ENCODE results near the gene SNCAIP.

Gene SNCAIP

DNA sequence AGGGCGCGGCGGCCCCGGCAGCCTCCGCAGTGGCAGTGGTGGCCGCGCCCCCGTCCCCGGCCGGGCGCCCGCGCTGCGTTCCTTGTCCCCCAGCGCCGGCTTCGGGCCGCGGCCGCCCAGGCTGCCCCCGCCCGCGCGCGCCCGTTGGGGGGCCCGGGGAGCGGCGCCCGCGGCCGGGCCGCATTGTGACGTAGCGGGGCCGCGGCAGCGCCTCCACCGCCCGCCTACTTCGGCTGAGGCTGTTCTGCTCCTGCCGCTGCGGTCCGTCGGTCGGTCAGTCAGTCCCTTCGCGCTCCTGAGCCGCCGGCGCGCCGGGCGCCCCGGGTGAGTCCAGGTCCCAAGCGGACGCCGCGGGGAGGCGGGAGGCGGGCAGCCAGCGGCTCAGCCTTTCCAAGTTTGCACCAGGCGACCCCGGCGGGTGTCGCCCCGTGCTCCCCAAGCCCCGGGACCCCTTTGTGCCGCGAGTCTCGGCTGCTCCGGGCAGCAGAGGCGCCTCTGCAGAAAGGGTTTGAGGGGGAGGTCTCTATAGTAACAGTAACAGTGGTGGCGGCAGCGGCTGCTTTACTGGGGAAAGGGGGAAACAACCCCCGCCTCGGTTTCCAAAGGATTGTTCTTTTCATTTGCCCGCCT lies at the start of gene SNCAIP:
Gene SNCAIP, plus strand, starts transcription at position 277 of the 630 bp plus-strand sequence. CDS start 78,898 bp downstream, outside the sequence.
- ATAC-seq (ENCODE audit: low read depth) = peak; percentile 75

GRCh38 chr5:122263352-122264030 lies 48.5 kb upstream of the SNCAIP start:
- ATAC-seq (ENCODE audit: low read depth) = no peak
- no peaks in the 10 kb centered on the region for H3K9me3 ChIP-seq (ENCODE audit: severe bottlenecking)
- DNase-seq (ENCODE audit: low spot score) = no peak
- no peak overlapping the region for H3K27ac ChIP-seq (ENCODE audit: poor library complexity, severe bottlenecking)
- H3K27me3 ChIP-seq (ENCODE audit: insufficient read depth, poor library complexity, severe bottlenecking) = no peaks in the 10 kb centered on the region
- no peaks in the 10 kb centered on the region for H3K36me3 ChIP-seq (ENCODE audit: low read depth)
- no peaks in the 10 kb centered on the region for H3K4me1 ChIP-seq (ENCODE audit: insufficient read depth, poor library complexity, severe bottlenecking)
- no peak overlapping the region for H3K4me3 ChIP-seq (ENCODE audit: severe bottlenecking)
- TF ChIP-seq, protein P1, sequence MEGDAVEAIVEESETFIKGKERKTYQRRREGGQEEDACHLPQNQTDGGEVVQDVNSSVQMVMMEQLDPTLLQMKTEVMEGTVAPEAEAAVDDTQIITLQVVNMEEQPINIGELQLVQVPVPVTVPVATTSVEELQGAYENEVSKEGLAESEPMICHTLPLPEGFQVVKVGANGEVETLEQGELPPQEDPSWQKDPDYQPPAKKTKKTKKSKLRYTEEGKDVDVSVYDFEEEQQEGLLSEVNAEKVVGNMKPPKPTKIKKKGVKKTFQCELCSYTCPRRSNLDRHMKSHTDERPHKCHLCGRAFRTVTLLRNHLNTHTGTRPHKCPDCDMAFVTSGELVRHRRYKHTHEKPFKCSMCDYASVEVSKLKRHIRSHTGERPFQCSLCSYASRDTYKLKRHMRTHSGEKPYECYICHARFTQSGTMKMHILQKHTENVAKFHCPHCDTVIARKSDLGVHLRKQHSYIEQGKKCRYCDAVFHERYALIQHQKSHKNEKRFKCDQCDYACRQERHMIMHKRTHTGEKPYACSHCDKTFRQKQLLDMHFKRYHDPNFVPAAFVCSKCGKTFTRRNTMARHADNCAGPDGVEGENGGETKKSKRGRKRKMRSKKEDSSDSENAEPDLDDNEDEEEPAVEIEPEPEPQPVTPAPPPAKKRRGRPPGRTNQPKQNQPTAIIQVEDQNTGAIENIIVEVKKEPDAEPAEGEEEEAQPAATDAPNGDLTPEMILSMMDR (IDR thresholded peaks at IDR 0.05; ENCODE audit: poor library complexity, severe bottlenecking) = no peak

More for the DNA sequence above, at the start of gene SNCAIP:
- TF ChIP-seq, protein P1 (IDR thresholded peaks at IDR 0.05; ENCODE audit: poor library complexity, severe bottlenecking) = no peak
- DNase-seq (ENCODE audit: low spot score) = peak; percentile 69
- peaks cover 7% of the 10 kb centered on the region for H3K4me1 ChIP-seq (ENCODE audit: insufficient read depth, poor library complexity, severe bottlenecking)
- H3K27ac ChIP-seq (ENCODE audit: poor library complexity, severe bottlenecking) = no peak within 1 kb of the TSS
- peak within 1 kb of the TSS; percentile 32 for H3K4me3 ChIP-seq (ENCODE audit: severe bottlenecking)
- H3K9me3 ChIP-seq (ENCODE audit: severe bottlenecking) = no peaks in the 10 kb centered on the region
- H3K27me3 ChIP-seq (ENCODE audit: insufficient read depth, poor library complexity, severe bottlenecking) = peaks cover 53% of the 10 kb centered on the region
- no peaks in the 10 kb centered on the region for H3K36me3 ChIP-seq (ENCODE audit: low read depth)

DNA sequence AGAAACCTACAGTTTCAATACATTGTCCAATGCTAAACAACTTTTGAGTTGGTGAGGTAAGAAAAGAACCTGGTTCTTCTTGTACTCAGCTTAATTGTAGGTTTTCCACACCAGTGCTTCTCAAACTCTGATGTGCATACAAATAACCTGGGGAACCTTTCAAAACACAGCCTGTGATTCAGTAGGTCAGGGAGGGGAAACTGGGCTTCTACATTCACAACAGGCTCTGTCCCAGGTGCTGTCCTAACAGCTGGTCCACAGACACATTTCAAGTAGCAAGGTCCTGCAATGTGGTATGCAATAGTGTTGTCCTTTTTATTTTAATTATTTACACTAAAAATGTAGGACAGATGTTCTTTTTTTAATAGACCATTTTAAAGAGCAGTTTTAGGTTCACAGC lies 47.4 kb upstream of the SNCAIP start:
- no peaks in the 10 kb centered on the region for H3K4me1 ChIP-seq (ENCODE audit: insufficient read depth, poor library complexity, severe bottlenecking)
- H3K9me3 ChIP-seq (ENCODE audit: severe bottlenecking) = no peaks in the 10 kb centered on the region
- ATAC-seq (ENCODE audit: low read depth) (no peak), DNase-seq (ENCODE audit: low spot score) (no peak)
- no peak overlapping the region for H3K4me3 ChIP-seq (ENCODE audit: severe bottlenecking)
- H3K27ac ChIP-seq (ENCODE audit: poor library complexity, severe bottlenecking) = no peak overlapping the region
- peaks cover 5% of the 10 kb centered on the region for H3K27me3 ChIP-seq (ENCODE audit: insufficient read depth, poor library complexity, severe bottlenecking)
- TF ChIP-seq, protein P1 (IDR thresholded peaks at IDR 0.05; ENCODE audit: poor library complexity, severe bottlenecking) = no peak
- H3K36me3 ChIP-seq (ENCODE audit: low read depth) = no peaks in the 10 kb centered on the region

DNA sequence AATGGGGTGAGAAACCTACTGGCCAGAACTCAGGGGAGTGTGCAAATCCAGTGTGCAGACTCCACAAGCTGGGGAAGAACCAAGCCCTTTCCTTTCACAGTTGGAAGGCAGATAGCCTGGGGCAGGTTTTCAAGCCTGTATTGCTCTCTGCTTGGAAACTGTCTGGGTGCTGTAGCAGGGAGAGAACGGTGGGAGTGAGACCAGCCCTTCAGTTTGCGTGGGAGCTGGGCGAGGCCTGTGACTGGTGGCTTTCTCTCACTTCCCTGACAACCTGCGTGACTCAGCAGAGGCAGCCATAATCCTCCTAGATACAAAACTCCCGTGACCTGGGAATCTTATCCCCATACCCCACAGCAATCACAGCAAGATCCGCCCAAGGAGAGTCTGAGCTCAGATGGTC lies 44.9 kb upstream of the SNCAIP start:
- TF ChIP-seq, protein P1 (IDR thresholded peaks at IDR 0.05; ENCODE audit: poor library complexity, severe bottlenecking) = no peak
- Histone ChIP-seq H3K27ac (ENCODE audit: poor library complexity, severe bottlenecking) (no peak overlapping the region), H3K4me3 (ENCODE audit: severe bottlenecking) (no peak overlapping the region), H3K4me1 (ENCODE audit: insufficient read depth, poor library complexity, severe bottlenecking) (no peaks in the 10 kb centered on the region), H3K36me3 (ENCODE audit: low read depth) (no peaks in the 10 kb centered on the region), H3K27me3 (ENCODE audit: insufficient read depth, poor library complexity, severe bottlenecking) (peaks cover 5% of the 10 kb centered on the region), H3K9me3 (ENCODE audit: severe bottlenecking) (no peaks in the 10 kb centered on the region)
- ATAC-seq (ENCODE audit: low read depth) (no peak), DNase-seq (ENCODE audit: low spot score) (no peak)

GRCh38 chr5:122273696-122274095 lies 38.3 kb upstream of the SNCAIP start:
- H3K4me3 ChIP-seq (ENCODE audit: severe bottlenecking) = no peak overlapping the region
- peaks cover 5% of the 10 kb centered on the region for H3K27me3 ChIP-seq (ENCODE audit: insufficient read depth, poor library complexity, severe bottlenecking)
- H3K36me3 ChIP-seq (ENCODE audit: low read depth) = no peaks in the 10 kb centered on the region
- ATAC-seq (ENCODE audit: low read depth) (no peak), DNase-seq (ENCODE audit: low spot score) (no peak)
- no peak overlapping the region for H3K27ac ChIP-seq (ENCODE audit: poor library complexity, severe bottlenecking)
- H3K9me3 ChIP-seq (ENCODE audit: severe bottlenecking) = no peaks in the 10 kb centered on the region
- TF ChIP-seq, protein P1 (IDR thresholded peaks at IDR 0.05; ENCODE audit: poor library complexity, severe bottlenecking) = no peak
- no peaks in the 10 kb centered on the region for H3K4me1 ChIP-seq (ENCODE audit: insufficient read depth, poor library complexity, severe bottlenecking)

Data from RWPE2 (cell line).